B cell (primary cell): ENCODE measurements around the gene KPNB1. TPM values are rescaled to one million over a fixed set of nuclear protein-coding genes. Genes with fewer than 3 reads are reported as not detected.

ENCODE experiments used
- ATAC-seq: fragments of 200-7000 bp; cut with Tn5 transposase; one replicate; pipeline ENCODE4 v1.10.0; 2021; ENCODE audit warnings: low read depth, mild to moderate bottlenecking, moderate number of reproducible peaks, moderate library complexity
- CTCF ChIA-PET: fragments of 350-600 bp; sonication (Branson Sonifier 250); formaldehyde crosslinking; loops from one replicate; lab custom pipeline; 2021; ENCODE audit warnings: antibody characterized with exemption, inconsistent platforms; lab: Charles Lee
- POLR2A ChIA-PET: fragments of 350-600 bp; sonication (Branson Sonifier 250); formaldehyde crosslinking; loops from one replicate; lab custom pipeline; 2021; ENCODE audit warnings: antibody characterized with exemption; lab: Charles Lee
- DNase-seq: peaks from one replicate; pipeline ENCODE4 v3.0.0; 2013
- H2AFZ ChIP-seq: 2 replicates; pipeline ENCODE4 v1.6.1; 2012; ENCODE audit warnings: mild to moderate bottlenecking, low read depth, low read length; ENCODE audit not compliant: insufficient read depth, poor library complexity, severe bottlenecking
- H3K27ac ChIP-seq, 2 donors: 1 replicate in 1 of 2; 2 replicates in 1 of 2; pipeline ENCODE4 v1.5.1; 2012 to 2013; ENCODE audit warnings: low read length in 2 of 2, mild to moderate bottlenecking in 2 of 2, moderate library complexity in 1 of 2
- H3K27me3 ChIP-seq, 4 experiments: fragments of 200-600 bp in 1 of 4; sonication (generic) in 1 of 4; replicated peaks in 1 of 4; 1 replicate in 2 of 4; 2 replicates in 2 of 4; pipeline versions ENCODE4 v1.6.1 to v1.7.0; 2013 to 2016; ENCODE audit warnings: low read length in 3 of 4, mild to moderate bottlenecking in 2 of 4, mixed read lengths in 1 of 4, moderate library complexity in 1 of 4; ENCODE audit not compliant: insufficient read depth in 4 of 4, control insufficient read depth in 3 of 4; ENCODE audit errors: control extremely low read depth in 1 of 4
- H3K36me3 ChIP-seq, 2 experiments: replicated peaks in 1 of 2; 1 replicate in 1 of 2; 2 replicates in 1 of 2; pipeline versions ENCODE4 v1.6.1 to v1.7.1; 2013; ENCODE audit warnings: low read length in 1 of 2; ENCODE audit not compliant: insufficient read depth in 2 of 2, control insufficient read depth in 1 of 2; ENCODE audit errors: control extremely low read depth in 1 of 2, extremely low read depth in 1 of 2
- H3K4me1 ChIP-seq, 2 donors: fragments of 200-600 bp in 1 of 2; sonication (generic) in 1 of 2; 1 replicate in 1 of 2; 2 replicates in 1 of 2; pipeline versions ENCODE4 v1.5.1 to v1.6.1; 2013 to 2017; ENCODE audit warnings: low read length in 2 of 2; ENCODE audit not compliant: control insufficient read depth in 2 of 2, insufficient read depth in 2 of 2
- H3K4me2 ChIP-seq: replicated peaks from 2 replicates; pipeline ENCODE3; 2012; ENCODE audit warnings: mild to moderate bottlenecking, low read depth, low read length; ENCODE audit not compliant: poor library complexity, severe bottlenecking
- H3K4me3 ChIP-seq, 5 experiments: fragments of 200-600 bp in 1 of 5; sonication (generic) in 1 of 5; 1 replicate in 3 of 5; 2 replicates in 2 of 5; pipeline versions ENCODE4 v1.5.1 to v1.7.0; 2011 to 2016; ENCODE audit warnings: low read length in 4 of 5, mild to moderate bottlenecking in 4 of 5, low read depth in 2 of 5, control low read depth in 1 of 5, moderate library complexity in 1 of 5; ENCODE audit not compliant: insufficient read depth in 1 of 5; ENCODE audit errors: control extremely low read depth in 1 of 5, extremely low read depth in 1 of 5
- H3K79me2 ChIP-seq: fragments of 200-600 bp; sonication (generic); one replicate; pipeline ENCODE4 v1.6.0; 2016; ENCODE audit warnings: low read length; ENCODE audit not compliant: control insufficient read depth, insufficient read depth
- H3K9ac ChIP-seq: fragments of 200-600 bp; sonication (generic); 2 replicates; pipeline ENCODE4 v1.6.1; 2017; ENCODE audit warnings: mild to moderate bottlenecking, low read length, moderate library complexity
- H3K9me3 ChIP-seq, 3 donors: one replicate each; pipeline versions ENCODE4 v1.6.1 to v1.7.1; 2013; ENCODE audit warnings: low read length in 2 of 3; ENCODE audit not compliant: control insufficient read depth in 2 of 3, insufficient read depth in 1 of 3; ENCODE audit errors: control extremely low read depth in 1 of 3
- H4K20me1 ChIP-seq: 2 replicates; pipeline ENCODE4 v1.6.0; 2012; ENCODE audit warnings: mild to moderate bottlenecking, low read length; ENCODE audit not compliant: insufficient read depth, control insufficient read depth, poor library complexity, severe bottlenecking
- H3K27ac Mint-ChIP-seq: one replicate; pipeline ENCODE4 v1.8.0; 2021; ENCODE audit warnings: mixed read lengths
- H3K27me3 Mint-ChIP-seq: one replicate; pipeline ENCODE4 v1.8.0; 2021; ENCODE audit warnings: mixed read lengths
- H3K4me1 Mint-ChIP-seq: one replicate; pipeline ENCODE4 v1.8.0; 2021; ENCODE audit warnings: mixed read lengths
- H3K4me3 Mint-ChIP-seq: one replicate; pipeline ENCODE4 v1.8.0; 2021; ENCODE audit warnings: mixed read lengths
- H3K9me3 Mint-ChIP-seq: one replicate; pipeline ENCODE4 v1.8.0; 2022; ENCODE audit warnings: mixed read lengths; ENCODE audit not compliant: insufficient read depth
- EZH2 ChIP-seq: IDR thresholded peaks from 2 replicates; pipeline ENCODE4 v1.6.1; 2012; ENCODE audit warnings: borderline replicate concordance, low read depth, mild to moderate bottlenecking, moderate library complexity, low read length; ENCODE audit not compliant: insufficient read depth, poor library complexity, severe bottlenecking
- WGBS: methylation state at CpG from one replicate; pipeline ENCODE4 v1.1.5; 2013; ENCODE audit warnings: missing lambda C conversion rate; ENCODE audit not compliant: insufficient coverage; 5-methylcytosine and 5-hydroxymethylcytosine counted together
- intact Hi-C: fragments of 100-400 bp; cut with micrococcal nuclease; formaldehyde crosslinking; loops from one replicate; pipeline ENCODE4 v1.10.0; 2022
- polyA plus RNA-seq: library from polyadenylated mRNA; depleted of rRNA; stranded (reverse); fragments of >200 nt; gene quantifications from 2 replicates; pipeline ENCODE4 v1.2.3, GENCODE V29; 2012
- total RNA-seq, 2 donors: library from RNA; stranded (reverse); fragments of 120-200 nt in 1 of 2; gene quantifications; 1 replicate in 1 of 2; 2 replicates in 1 of 2; pipeline versions ENCODE4 v1.2.3 to v1.2.4, GENCODE V29; 2013 to 2022
- TF ChIP-seq, protein P1 (sequence below): fragments of 200-600 bp; IDR thresholded peaks from one replicate; pipeline ENCODE4 v1.8.0; 2022; ENCODE audit warnings: antibody characterized with exemption, mild to moderate bottlenecking

KPNB1 gene
- total and polyA plus RNA-seq, 2 donors (not counting 1 experiment from before 2014, with no cell fraction given): 60.6 to 278 TPM

GRCh38 chr17:47703191-47703591 is 53.5 kb downstream of the KPNB1 start:
- no peaks in the 10 kb centered on the region for H3K36me3 ChIP-seq
- peaks cover 4% of the 10 kb centered on the region for H4K20me1 ChIP-seq
- peak overlapping the region; percentile 62 for H2AFZ ChIP-seq
- no peak for TF ChIP-seq EZH2
- TF ChIP-seq, protein P1, sequence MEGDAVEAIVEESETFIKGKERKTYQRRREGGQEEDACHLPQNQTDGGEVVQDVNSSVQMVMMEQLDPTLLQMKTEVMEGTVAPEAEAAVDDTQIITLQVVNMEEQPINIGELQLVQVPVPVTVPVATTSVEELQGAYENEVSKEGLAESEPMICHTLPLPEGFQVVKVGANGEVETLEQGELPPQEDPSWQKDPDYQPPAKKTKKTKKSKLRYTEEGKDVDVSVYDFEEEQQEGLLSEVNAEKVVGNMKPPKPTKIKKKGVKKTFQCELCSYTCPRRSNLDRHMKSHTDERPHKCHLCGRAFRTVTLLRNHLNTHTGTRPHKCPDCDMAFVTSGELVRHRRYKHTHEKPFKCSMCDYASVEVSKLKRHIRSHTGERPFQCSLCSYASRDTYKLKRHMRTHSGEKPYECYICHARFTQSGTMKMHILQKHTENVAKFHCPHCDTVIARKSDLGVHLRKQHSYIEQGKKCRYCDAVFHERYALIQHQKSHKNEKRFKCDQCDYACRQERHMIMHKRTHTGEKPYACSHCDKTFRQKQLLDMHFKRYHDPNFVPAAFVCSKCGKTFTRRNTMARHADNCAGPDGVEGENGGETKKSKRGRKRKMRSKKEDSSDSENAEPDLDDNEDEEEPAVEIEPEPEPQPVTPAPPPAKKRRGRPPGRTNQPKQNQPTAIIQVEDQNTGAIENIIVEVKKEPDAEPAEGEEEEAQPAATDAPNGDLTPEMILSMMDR: no peak
- H3K4me1 Mint-ChIP-seq: peaks cover 70% of the 10 kb centered on the region
- CTCF ChIA-PET: interaction anchor here (2.2 to 7.0 kb wide), 2 partner anchors 12 to 40 kb away, joined by 6 to 108 read pairs; no protein-coding TSS in a partner anchor
- DNase-seq: peak; percentile 66
- POLR2A ChIA-PET: no interaction called here
- intact Hi-C loops: loop anchor here (2.0 kb wide), 1 partner anchor 30 kb away; the partner anchor contains the start of gene TBX21
- no peaks in the 10 kb centered on the region for H3K9me3 Mint-ChIP-seq
- 0% methylated on average over 6 of the region's 15 CpGs for WGBS
- peak overlapping the region; percentile 16 to 45 for H3K27ac ChIP-seq
- peak overlapping the region; percentile 65 for H3K4me3 Mint-ChIP-seq
- no peaks in the 10 kb centered on the region for H3K79me2 ChIP-seq
- peak; percentile 41 for ATAC-seq
- peak overlapping the region; percentile 82 for H3K4me2 ChIP-seq
- no peaks in the 10 kb centered on the region for H3K27me3 ChIP-seq
- H3K27me3 Mint-ChIP-seq: no peaks in the 10 kb centered on the region
- H3K4me3 ChIP-seq: peak overlapping the region in 3 of 5 experiments; percentile 28 to 56 (median 30)
- H3K4me1 ChIP-seq: peaks cover 51 to 81% of the 10 kb centered on the region in 2 donors
- peak overlapping the region; percentile 80 for H3K27ac Mint-ChIP-seq
- H3K9me3 ChIP-seq: no peaks in the 10 kb centered on the region
- H3K9ac ChIP-seq: peak overlapping the region; percentile 39

GRCh38 chr17:47703671-47704070 is 54.0 kb downstream of the KPNB1 start:
- ChIA-PET POLR2A (no interaction called here), CTCF (interaction anchor here (0.9 to 2.2 kb wide), 6 partner anchors 9 to 186 kb away, joined by 3 to 11 read pairs (median 6); partner anchors contain the start of gene TBX21)

More at GRCh38 chr17:47703671-47704070, 54.0 kb downstream of the KPNB1 start:
- Mint-ChIP-seq H3K27ac (peak overlapping the region; percentile 80), H3K9me3 (no peaks in the 10 kb centered on the region), H3K27me3 (no peaks in the 10 kb centered on the region), H3K4me1 (peaks cover 68% of the 10 kb centered on the region), H3K4me3 (peak overlapping the region; percentile 65)
- no peak for TF ChIP-seq EZH2
- TF ChIP-seq, protein P1: no peak
- no peaks in the 10 kb centered on the region for H3K36me3 ChIP-seq
- no peak for DNase-seq
- peak overlapping the region; percentile 16 to 45 for H3K27ac ChIP-seq
- H3K4me3 ChIP-seq: peak overlapping the region in 4 of 5 experiments; percentile 4 to 56 (median 29)
- no peak for ATAC-seq
- no peaks in the 10 kb centered on the region for H3K9me3 ChIP-seq
- no peaks in the 10 kb centered on the region for H3K79me2 ChIP-seq
- H2AFZ ChIP-seq: peak overlapping the region; percentile 62
- no peaks in the 10 kb centered on the region for H3K27me3 ChIP-seq
- H4K20me1 ChIP-seq: peaks cover 4% of the 10 kb centered on the region
- H3K9ac ChIP-seq: peak overlapping the region; percentile 39
- H3K4me2 ChIP-seq: peak overlapping the region; percentile 82
- WGBS: 42% methylated on average over 3 of the region's 5 CpGs
- intact Hi-C loops: loop anchor here (2.0 kb wide), 1 partner anchor 29 kb away; the partner anchor contains the start of gene TBX21
- H3K4me1 ChIP-seq: peaks cover 51 to 77% of the 10 kb centered on the region in 2 donors
